Hepatocyte (in vitro differentiated cells): ENCODE data around the gene EPC1. TPM values are rescaled to one million over a fixed set of nuclear protein-coding genes. Genes with fewer than 3 reads are reported as not detected.
"Not testable (repeated sequence)": the region's sequence is repeated elsewhere in the genome, so short reads cannot be mapped to it uniquely, and the experiment has no call there.

Experiments used
- DNase-seq: peaks from one replicate; pipeline ENCODE4 v3.0.0-alpha.2; 2016; ENCODE audit warnings: low spot score
- H2AFZ ChIP-seq: fragments of 200-600 bp; sonication (generic); 2 replicates; pipeline ENCODE4 v1.6.0; 2016; ENCODE audit warnings: antibody characterized with exemption, mild to moderate bottlenecking
- H3K27ac ChIP-seq: fragments of 200-600 bp; sonication (generic); 2 replicates; pipeline ENCODE4 v1.5.1; 2016; ENCODE audit warnings: mild to moderate bottlenecking
- H3K27me3 ChIP-seq: fragments of 200-600 bp; sonication (generic); 2 replicates; pipeline ENCODE4 v1.6.1; 2016
- H3K36me3 ChIP-seq: fragments of 200-600 bp; sonication (generic); replicated peaks from 2 replicates; pipeline ENCODE4 v1.5.1; 2016; ENCODE audit warnings: low read depth; ENCODE audit not compliant: insufficient read depth
- H3K4me1 ChIP-seq: fragments of 200-600 bp; sonication (generic); 2 replicates; pipeline ENCODE4 v1.5.1; 2016; ENCODE audit warnings: mild to moderate bottlenecking, moderate library complexity; ENCODE audit not compliant: insufficient read depth
- H3K4me2 ChIP-seq: fragments of 200-600 bp; sonication (generic); 2 replicates; pipeline ENCODE4 v1.6.0; 2016
- H3K4me3 ChIP-seq: fragments of 200-600 bp; sonication (generic); 2 replicates; pipeline ENCODE4 v1.5.1; 2016; ENCODE audit warnings: mild to moderate bottlenecking
- H3K79me2 ChIP-seq: fragments of 200-600 bp; sonication (generic); 2 replicates; pipeline ENCODE4 v1.6.0; 2017; ENCODE audit warnings: mild to moderate bottlenecking
- H3K9me2 ChIP-seq: fragments of 200-600 bp; sonication (generic); replicated peaks from 2 replicates; pipeline ENCODE4 v1.6.0; 2017; ENCODE audit warnings: mild to moderate bottlenecking; ENCODE audit not compliant: insufficient read depth
- H3K9me3 ChIP-seq: fragments of 200-600 bp; sonication (generic); 2 replicates; pipeline ENCODE4 v1.5.1; 2016; ENCODE audit warnings: low read depth, mild to moderate bottlenecking
- H4K20me1 ChIP-seq: fragments of 200-600 bp; sonication (generic); 2 replicates; pipeline ENCODE4 v1.6.0; 2016; ENCODE audit warnings: mild to moderate bottlenecking; ENCODE audit not compliant: insufficient read depth, poor library complexity, severe bottlenecking
- EZH2 ChIP-seq: fragments of 200-600 bp; sonication (generic); IDR thresholded peaks from 2 replicates; pipeline ENCODE4 v1.6.1; 2016; ENCODE audit warnings: antibody characterized with exemption, mild to moderate bottlenecking, borderline replicate concordance
- EZH2phosphoT487 ChIP-seq: fragments of 200-600 bp; sonication (generic); IDR thresholded peaks from one replicate; pipeline ENCODE4 v1.6.1; 2018; ENCODE audit warnings: antibody characterized with exemption, mild to moderate bottlenecking, low read depth, moderate library complexity; ENCODE audit not compliant: unreplicated experiment, severe bottlenecking
- WGBS: methylation state at CpG from one replicate; pipeline ENCODE4 v1.1.6; 2016; ENCODE audit warnings: low lambda C conversion rate; ENCODE audit errors: missing lambda C conversion rate; 5-methylcytosine and 5-hydroxymethylcytosine counted together
- polyA plus RNA-seq: library from polyadenylated mRNA; unstranded; fragments of >200 nt; fragmentation: Nextera tagmentation; extraction: Ambion mirVana; gene quantifications from 2 replicates; pipeline ENCODE4 v1.2.1, GENCODE V29; 2016
- total RNA-seq: library from RNA; depleted of rRNA; stranded (reverse); fragments of >200 nt; gene quantifications from 2 replicates; pipeline ENCODE4 v1.2.3, GENCODE V29; 2014
- TF ChIP-seq, protein P1 (sequence below): fragments of 200-600 bp; sonication (generic); IDR thresholded peaks from 2 replicates; pipeline ENCODE4 v1.5.1; 2016; ENCODE audit warnings: antibody characterized with exemption, mild to moderate bottlenecking; ENCODE audit not compliant: poor library complexity

The EPC1 gene
- total and polyA plus RNA-seq, 2 experiments from 2014 or later = 19.4 to 36.3 TPM

DNA sequence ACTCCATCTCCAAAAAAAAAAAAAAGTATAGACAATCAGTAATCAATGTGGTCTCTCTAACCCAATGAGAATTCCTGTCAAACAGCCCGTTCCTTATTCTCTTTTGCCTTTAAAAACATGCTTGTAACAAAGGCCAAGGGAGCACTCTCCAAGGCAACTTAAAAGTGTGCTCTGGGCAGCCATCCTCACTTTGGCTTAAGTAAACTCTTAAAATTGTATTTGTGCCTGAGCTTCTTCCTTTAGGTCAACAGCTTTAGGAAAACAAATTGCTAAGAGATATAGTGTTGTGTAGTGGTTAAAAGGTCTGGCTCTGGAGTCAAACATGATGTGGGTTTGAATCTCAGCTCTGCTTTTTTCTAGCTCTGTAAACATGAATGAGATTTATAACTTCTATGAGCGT, 13.9 kb upstream of the EPC1 start:
- DNase-seq = no peak
- no peaks in the 10 kb centered on the region for H3K9me2 ChIP-seq
- H3K79me2 ChIP-seq = peaks cover 98% of the 10 kb centered on the region
- H3K36me3 ChIP-seq = no peaks in the 10 kb centered on the region
- H4K20me1 ChIP-seq = peaks cover 10% of the 10 kb centered on the region
- no peaks in the 10 kb centered on the region for H3K4me1 ChIP-seq
- no peak for TF ChIP-seq EZH2phosphoT487
- no peak for TF ChIP-seq EZH2
- TF ChIP-seq, protein P1, sequence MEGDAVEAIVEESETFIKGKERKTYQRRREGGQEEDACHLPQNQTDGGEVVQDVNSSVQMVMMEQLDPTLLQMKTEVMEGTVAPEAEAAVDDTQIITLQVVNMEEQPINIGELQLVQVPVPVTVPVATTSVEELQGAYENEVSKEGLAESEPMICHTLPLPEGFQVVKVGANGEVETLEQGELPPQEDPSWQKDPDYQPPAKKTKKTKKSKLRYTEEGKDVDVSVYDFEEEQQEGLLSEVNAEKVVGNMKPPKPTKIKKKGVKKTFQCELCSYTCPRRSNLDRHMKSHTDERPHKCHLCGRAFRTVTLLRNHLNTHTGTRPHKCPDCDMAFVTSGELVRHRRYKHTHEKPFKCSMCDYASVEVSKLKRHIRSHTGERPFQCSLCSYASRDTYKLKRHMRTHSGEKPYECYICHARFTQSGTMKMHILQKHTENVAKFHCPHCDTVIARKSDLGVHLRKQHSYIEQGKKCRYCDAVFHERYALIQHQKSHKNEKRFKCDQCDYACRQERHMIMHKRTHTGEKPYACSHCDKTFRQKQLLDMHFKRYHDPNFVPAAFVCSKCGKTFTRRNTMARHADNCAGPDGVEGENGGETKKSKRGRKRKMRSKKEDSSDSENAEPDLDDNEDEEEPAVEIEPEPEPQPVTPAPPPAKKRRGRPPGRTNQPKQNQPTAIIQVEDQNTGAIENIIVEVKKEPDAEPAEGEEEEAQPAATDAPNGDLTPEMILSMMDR = no peak
- H3K4me3 ChIP-seq = no peak overlapping the region
- peaks cover 4% of the 10 kb centered on the region for H3K9me3 ChIP-seq
- no peaks in the 10 kb centered on the region for H3K27me3 ChIP-seq
- H2AFZ ChIP-seq = no peak overlapping the region
- no peak overlapping the region for H3K27ac ChIP-seq
- WGBS = 80% methylated on average over 2 of the region's 2 CpGs
- no peak overlapping the region for H3K4me2 ChIP-seq

DNA sequence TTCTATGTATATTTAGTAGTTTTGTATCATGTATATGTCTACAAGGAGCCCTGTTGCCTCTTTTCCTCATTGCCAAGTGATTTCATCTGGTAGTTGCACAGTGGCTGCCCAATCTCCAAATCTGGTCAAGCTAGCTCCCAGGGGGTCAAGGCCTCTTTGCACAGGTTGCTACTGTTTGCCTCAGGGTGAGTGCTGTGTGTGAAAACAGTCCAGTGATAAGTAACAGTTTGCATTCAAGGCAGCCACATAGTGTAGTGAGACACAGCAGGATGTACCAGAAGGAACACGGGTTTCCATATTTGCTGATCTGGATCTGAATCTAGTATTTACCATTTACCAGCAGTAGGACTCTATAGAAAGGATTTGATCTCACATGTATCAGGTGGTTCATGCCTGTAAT, 13.3 kb upstream of the EPC1 start:
- Histone ChIP-seq H2AFZ (no peak overlapping the region), H3K79me2 (peaks cover 98% of the 10 kb centered on the region), H3K4me1 (no peaks in the 10 kb centered on the region), H3K4me3 (no peak overlapping the region), H3K9me2 (no peaks in the 10 kb centered on the region), H3K4me2 (no peak overlapping the region), H4K20me1 (peaks cover 10% of the 10 kb centered on the region), H3K27me3 (no peaks in the 10 kb centered on the region), H3K9me3 (peaks cover 4% of the 10 kb centered on the region), H3K27ac (no peak overlapping the region), H3K36me3 (no peaks in the 10 kb centered on the region)
- TF ChIP-seq EZH2phosphoT487 = no peak
- TF ChIP-seq EZH2 = no peak
- TF ChIP-seq, protein P1 = no peak
- 82% methylated on average over 1 of the region's 1 CpG for WGBS
- no peak for DNase-seq

DNA sequence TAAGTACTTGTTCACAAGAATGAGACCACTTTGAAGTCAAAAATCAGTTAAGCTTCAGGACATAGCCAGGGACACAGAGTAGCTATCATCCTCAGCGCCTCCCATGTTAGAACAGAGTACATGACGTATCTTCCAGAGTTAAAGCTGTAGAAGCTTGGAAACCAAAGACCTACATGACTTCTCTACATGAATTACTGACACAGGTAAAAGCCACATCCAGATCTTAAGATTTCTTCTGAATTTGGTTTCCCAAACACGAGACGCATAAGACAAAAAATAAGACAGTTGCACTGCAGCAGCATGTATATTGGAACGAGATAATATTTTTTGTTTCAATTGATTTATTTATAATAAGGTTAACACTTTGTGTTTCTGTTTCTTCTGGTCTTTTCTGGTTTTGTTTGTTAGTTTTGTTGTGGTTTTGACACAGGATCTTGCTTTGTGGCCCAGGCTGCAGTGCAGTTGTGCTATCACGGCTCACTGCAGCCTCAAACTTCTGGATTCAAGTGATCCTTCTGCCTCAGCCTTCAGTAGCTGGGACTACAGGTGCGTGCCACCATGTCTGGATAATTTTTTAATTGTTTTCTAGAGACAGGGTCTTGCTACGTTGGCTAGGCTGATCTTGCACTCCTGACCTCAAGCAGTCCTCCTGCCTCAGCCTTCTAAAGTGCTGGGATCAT, 10.2 kb upstream of the EPC1 start:
- Histone ChIP-seq H3K4me3 (no peak overlapping the region), H3K9me3 (peaks cover 4% of the 10 kb centered on the region), H3K79me2 (peaks cover 92% of the 10 kb centered on the region), H3K4me1 (no peaks in the 10 kb centered on the region), H4K20me1 (peaks cover 5% of the 10 kb centered on the region), H3K27me3 (no peaks in the 10 kb centered on the region), H3K9me2 (no peaks in the 10 kb centered on the region), H2AFZ (no peak overlapping the region), H3K36me3 (no peaks in the 10 kb centered on the region), H3K27ac (no peak overlapping the region), H3K4me2 (no peak overlapping the region)
- DNase-seq = no peak
- TF ChIP-seq EZH2 = no peak
- no peak for TF ChIP-seq EZH2phosphoT487
- TF ChIP-seq, protein P1 = no peak
- WGBS = 96% methylated on average over 8 of the region's 8 CpGs

DNA sequence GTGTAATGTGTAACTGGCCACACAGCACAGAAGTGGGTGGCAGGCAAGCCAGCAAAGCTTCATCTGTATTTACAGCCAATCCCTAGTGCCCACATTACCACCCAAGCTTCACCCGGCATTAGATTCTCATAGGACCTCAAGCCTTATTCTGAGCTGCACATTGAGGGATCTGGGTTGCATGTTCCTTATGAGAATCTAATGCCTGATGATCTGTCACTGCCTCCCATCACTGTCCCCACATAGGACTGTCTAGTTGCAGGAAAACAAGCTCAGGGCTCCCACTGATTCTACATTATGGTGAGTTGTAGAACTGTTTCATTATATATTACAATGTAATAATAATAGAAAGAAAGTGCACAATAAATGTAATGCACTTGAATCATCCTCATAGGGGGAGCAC, 7.7 kb upstream of the EPC1 start:
- peaks cover 12% of the 10 kb centered on the region for H3K4me1 ChIP-seq

More for the DNA sequence above, 7.7 kb upstream of the EPC1 start:
- H3K27ac ChIP-seq, H3K4me2 ChIP-seq, H3K36me3 ChIP-seq, H2AFZ ChIP-seq, H3K27me3 ChIP-seq, DNase-seq, H4K20me1 ChIP-seq, H3K9me3 ChIP-seq, H3K9me2 ChIP-seq, H3K4me3 ChIP-seq: not testable (repeated sequence)
- WGBS = 93% methylated on average over 1 of the region's 1 CpG
- peaks cover 89% of the 10 kb centered on the region for H3K79me2 ChIP-seq
